Upper lobe of right lung (tissue), 1 donor: ENCODE measurements around the gene ABHD12. TPM values are rescaled to one million over a fixed set of nuclear protein-coding genes. Genes with fewer than 3 reads are reported as not detected.

ENCODE experiments used
- ATAC-seq: fragments of 200-7000 bp; cut with Tn5 transposase; one replicate; pipeline ENCODE4 v1.9.1; 2020; ENCODE audit warnings: mild to moderate bottlenecking, moderate library complexity
- DNase-seq: peaks from one replicate; pipeline ENCODE4 v3.0.0-alpha.2; 2020
- H3K27ac ChIP-seq: fragments of 200-600 bp; one replicate; pipeline ENCODE4 v1.8.0; 2022
- H3K27me3 ChIP-seq: fragments of 200-600 bp; one replicate; pipeline ENCODE4 v1.8.0; 2022; ENCODE audit warnings: mild to moderate bottlenecking
- H3K36me3 ChIP-seq: fragments of 200-600 bp; one replicate; pipeline ENCODE4 v1.8.0; 2022
- H3K4me1 ChIP-seq: fragments of 200-600 bp; one replicate; pipeline ENCODE4 v1.8.0; 2022
- H3K4me3 ChIP-seq: fragments of 200-600 bp; one replicate; pipeline ENCODE4 v1.8.0; 2022; ENCODE audit warnings: mild to moderate bottlenecking
- H3K9me3 ChIP-seq: fragments of 200-600 bp; one replicate; pipeline ENCODE4 v1.8.0; 2022
- CTCF ChIP-seq: fragments of 200-600 bp; IDR thresholded peaks from one replicate; pipeline ENCODE4 v1.8.0; 2022; ENCODE audit warnings: antibody characterized with exemption
- intact Hi-C: fragments of 100-400 bp; cut with DNase I; formaldehyde crosslinking; loops from one replicate; pipeline ENCODE4 v1.11.0; 2022
- total RNA-seq: library from RNA; stranded (reverse); fragmentation: NEBNext Ultra II Directional; extraction: Animal tissue kit (Norgen Biotek cat#: 25700); gene quantifications from one replicate; pipeline ENCODE4 v1.2.1, GENCODE V29; 2021
- donor health status: DM: no; HTN: yes; CAD: no; lungs with severe emphysema.

The ABHD12 gene
- total RNA-seq, 1 donor from 2014 or later: 45.2 TPM

GRCh38 chr20:25258828-25259227 is 131.8 kb downstream of the ABHD12 start:
- Histone ChIP-seq H3K36me3 (peaks cover 23% of the 10 kb centered on the region), H3K9me3 (no peaks in the 10 kb centered on the region), H3K4me1 (peaks cover 29% of the 10 kb centered on the region), H3K27ac (no peak overlapping the region), H3K27me3 (no peaks in the 10 kb centered on the region), H3K4me3 (no peak overlapping the region)
- no peak for TF ChIP-seq CTCF
- ATAC-seq (no peak), DNase-seq (no peak)
- intact Hi-C loops: no loop called here

- Histone ChIP-seq H3K36me3 (peaks cover 23% of the 10 kb centered on the region), H3K4me1 (peaks cover 29% of the 10 kb centered on the region), H3K4me3 (no peak overlapping the region), H3K9me3 (no peaks in the 10 kb centered on the region), H3K27me3 (no peaks in the 10 kb centered on the region), H3K27ac (no peak overlapping the region)
- no peak for TF ChIP-seq CTCF
- intact Hi-C loops: no loop called here
- no peak for ATAC-seq
- DNase-seq: no peak
These were observed 132.2 kb downstream of the ABHD12 start for GRCh38 chr20:25258476-25258805.

GRCh38 chr20:25257756-25258475 is 132.7 kb downstream of the ABHD12 start:
- DNase-seq: no peak
- ATAC-seq: no peak
- H3K4me1 ChIP-seq: peaks cover 33% of the 10 kb centered on the region

GRCh38 chr20:25257130-25257529 is 133.5 kb downstream of the ABHD12 start:
- no peak for TF ChIP-seq CTCF
- H3K27me3 ChIP-seq: no peaks in the 10 kb centered on the region
- H3K4me1 ChIP-seq: peaks cover 39% of the 10 kb centered on the region
- intact Hi-C loops: no loop called here
- H3K36me3 ChIP-seq: peaks cover 23% of the 10 kb centered on the region
- no peak overlapping the region for H3K4me3 ChIP-seq
- ATAC-seq (no peak), DNase-seq (no peak)
- H3K27ac ChIP-seq: peak overlapping the region; percentile 55
- H3K9me3 ChIP-seq: no peaks in the 10 kb centered on the region

More at GRCh38 chr20:25257756-25258475, 132.7 kb downstream of the ABHD12 start:
- H3K9me3 ChIP-seq: no peaks in the 10 kb centered on the region
- no peak overlapping the region for H3K4me3 ChIP-seq
- H3K27me3 ChIP-seq: no peaks in the 10 kb centered on the region
- intact Hi-C loops: no loop called here
- no peak for TF ChIP-seq CTCF
- peaks cover 23% of the 10 kb centered on the region for H3K36me3 ChIP-seq
- no peak overlapping the region for H3K27ac ChIP-seq

GRCh38 chr20:25256226-25256859 is 134.3 kb downstream of the ABHD12 start:
- peaks cover 39% of the 10 kb centered on the region for H3K4me1 ChIP-seq
- peak; percentile 71 for DNase-seq

More at GRCh38 chr20:25256226-25256859, 134.3 kb downstream of the ABHD12 start:
- H3K4me3 ChIP-seq: no peak overlapping the region
- H3K9me3 ChIP-seq: no peaks in the 10 kb centered on the region
- TF ChIP-seq CTCF: no peak
- intact Hi-C loops: no loop called here
- ATAC-seq: peak; percentile 58
- peak overlapping the region; percentile 79 for H3K27ac ChIP-seq
- H3K27me3 ChIP-seq: no peaks in the 10 kb centered on the region
- H3K36me3 ChIP-seq: peaks cover 23% of the 10 kb centered on the region
